NCI-H2171 treated with DMSO at 0.1 percent for 48 hours (cell line): Measurements from ENCODE around the gene NR1I2.

Source experiments
- DNase-seq: peaks from one replicate; lab custom pipeline; 2025; lab: John Stamatoyannopoulos, UW

NR1I2 gene

DNA sequence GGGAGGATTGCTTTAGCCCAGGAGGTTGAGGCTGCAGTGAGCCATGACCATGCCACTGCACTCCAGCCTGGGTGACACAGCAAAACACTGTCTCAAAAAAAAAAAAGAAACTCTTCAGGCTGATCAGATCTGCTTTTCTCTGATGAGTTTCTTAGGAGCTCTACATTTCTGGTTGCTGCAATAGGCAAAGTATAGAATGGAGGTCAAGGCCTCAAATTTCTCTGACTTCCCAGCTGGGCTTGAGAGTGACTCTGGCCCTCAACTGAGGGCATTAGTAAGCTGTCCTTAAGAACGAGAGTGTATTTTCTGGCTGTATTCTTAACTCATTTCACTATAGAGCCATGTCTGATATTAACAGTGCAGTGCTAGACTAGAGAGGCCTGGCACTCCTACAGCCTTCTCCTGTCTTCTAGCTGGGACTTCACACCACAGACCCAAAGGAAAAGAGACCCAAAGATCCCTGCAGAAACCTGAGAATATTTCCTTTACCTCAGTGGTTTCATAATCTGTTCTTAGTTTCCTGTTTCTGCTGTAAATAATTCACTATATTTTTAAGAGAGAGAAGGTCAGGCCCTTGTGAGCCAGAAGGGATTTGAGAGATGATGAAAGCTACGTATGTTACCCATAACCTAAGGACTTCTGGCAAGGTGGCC lies 2.0 kb upstream of the NR1I2 start:
- DNase-seq = no peak

DNA sequence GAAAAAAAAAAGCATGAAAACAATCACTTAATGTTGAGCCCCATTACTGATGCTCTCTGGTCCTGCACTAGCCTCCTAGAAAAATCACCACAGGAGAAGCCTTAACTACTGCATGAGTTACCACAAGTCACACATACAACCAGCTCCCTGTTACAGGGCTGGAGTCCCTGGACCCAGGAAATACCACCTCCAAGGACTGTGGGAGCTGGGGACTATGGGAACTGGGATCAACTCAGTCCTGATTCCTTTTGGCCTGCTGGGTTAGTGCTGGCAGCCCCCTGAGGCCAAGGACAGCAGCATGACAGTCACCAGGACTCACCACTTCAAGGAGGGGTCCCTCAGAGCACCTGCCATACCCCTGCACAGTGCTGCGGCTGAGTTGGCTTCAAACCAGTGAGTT lies 559 bp downstream of the NR1I2 start:
- DNase-seq = no peak

DNA sequence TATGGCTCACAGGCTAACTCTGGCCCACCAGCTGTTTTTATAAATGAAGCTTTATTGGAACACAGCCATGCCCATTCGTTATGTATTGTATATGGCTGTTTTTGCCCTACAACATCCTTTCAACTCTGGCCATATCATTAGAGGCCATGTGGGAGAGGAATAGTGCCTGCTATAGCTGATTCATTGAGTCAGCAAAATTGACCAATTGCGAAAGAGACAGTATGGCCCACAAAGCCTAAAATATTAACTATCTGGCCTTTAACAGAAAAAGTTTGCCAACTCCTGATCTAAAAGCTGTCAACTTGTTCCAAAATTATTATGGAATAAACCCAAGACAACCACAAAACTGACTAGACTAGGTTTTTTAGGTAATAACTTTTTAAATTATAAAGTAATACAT lies 1.4 kb downstream of the NR1I2 start:
- DNase-seq = no peak

DNA sequence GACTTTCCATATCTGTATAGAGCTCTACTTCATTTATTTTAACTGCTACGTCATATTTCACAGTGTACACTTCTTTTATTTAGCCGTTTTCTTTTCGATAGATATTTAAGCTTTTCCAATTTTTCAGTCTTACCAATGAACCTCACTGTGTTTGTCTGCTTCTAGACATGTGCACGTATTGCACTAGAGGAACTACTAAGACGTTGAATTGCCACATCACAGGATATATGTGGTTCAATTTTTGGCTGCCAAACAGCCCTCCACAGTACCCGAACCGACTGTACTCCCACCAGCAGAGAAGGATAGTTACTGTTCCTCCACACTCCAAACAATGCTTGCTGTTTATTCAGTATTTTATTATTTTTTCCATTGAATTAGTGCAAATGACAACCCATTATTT lies 2.0 kb downstream of the NR1I2 start:
- no peak for DNase-seq

DNA sequence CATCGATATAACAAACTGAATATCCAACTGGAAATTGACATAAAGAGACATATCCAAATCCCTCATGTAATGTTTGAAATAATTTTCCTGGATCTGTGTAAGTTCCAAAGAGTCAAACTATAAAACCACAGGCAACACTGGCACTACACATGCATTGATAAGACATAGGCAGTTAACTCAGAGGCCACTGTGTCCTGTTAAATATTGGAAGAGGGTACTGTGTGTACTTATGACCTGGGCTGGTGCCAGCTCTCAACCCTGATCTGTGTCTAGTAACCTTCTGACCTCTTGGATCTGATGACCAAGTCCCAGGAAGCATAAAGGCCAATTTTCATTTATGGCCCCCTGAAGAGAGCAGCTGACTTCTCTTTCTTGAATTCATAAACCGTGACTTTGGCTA lies 4.5 kb downstream of the NR1I2 start:
- DNase-seq = no peak

DNA sequence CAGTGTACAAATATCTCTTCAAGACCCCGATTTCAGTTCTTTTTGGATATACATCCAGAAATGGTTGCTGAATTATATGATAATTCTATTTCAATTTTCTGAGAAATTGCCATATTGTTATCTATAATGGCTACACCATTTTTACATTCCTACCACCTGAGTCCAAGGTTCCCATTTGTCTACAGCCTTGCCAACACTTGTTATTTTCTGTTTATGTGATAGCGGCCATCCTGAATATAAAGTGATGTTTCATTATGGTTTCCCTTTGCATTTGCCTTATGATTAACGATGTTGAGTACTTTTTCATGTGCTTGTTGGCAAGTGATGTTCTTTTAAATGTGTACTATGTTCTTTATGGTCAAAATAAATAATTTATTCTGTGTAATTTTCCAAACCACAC lies 8.5 kb downstream of the NR1I2 start:
- no peak for DNase-seq

DNA sequence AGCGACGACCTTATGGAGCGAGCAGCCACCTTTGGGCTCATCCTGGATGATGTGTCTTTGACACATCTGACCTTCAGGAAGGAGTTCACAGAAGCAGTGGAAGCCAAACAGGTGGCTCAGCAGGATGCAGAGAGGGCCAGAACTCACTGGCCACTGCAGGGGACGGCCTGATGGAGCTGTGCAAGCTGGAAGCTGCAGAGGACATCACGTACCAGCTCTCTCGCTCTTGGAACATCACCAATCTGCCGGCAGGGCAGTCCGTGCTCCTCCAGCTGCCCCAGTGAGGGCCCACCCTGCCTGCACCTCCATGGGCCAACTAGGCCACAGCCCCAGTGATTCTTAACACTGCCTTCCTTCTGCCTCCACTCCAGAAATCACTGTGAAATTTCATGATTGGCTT lies 10.4 kb downstream of the NR1I2 start:
- DNase-seq = no peak

DNA sequence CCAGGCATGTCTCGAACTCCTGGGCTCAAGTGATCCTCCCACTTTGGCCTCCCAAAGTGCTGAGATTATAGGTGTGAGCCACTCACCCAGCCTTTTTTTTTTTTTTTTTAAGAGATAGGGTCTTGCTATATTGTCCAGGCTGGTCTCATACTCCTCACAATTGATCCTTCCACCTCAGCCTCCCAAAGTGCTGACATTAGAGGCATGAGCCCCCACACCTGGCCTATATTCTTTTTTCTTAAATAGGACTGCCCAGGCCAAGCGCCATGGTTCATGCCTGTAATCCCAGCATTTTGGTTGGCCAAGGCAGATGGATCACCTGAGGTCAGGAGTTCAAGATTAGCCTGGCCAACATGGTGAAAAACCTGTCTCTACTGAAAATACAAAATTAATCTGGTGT lies 12.5 kb downstream of the NR1I2 start:
- DNase-seq = no peak

DNA sequence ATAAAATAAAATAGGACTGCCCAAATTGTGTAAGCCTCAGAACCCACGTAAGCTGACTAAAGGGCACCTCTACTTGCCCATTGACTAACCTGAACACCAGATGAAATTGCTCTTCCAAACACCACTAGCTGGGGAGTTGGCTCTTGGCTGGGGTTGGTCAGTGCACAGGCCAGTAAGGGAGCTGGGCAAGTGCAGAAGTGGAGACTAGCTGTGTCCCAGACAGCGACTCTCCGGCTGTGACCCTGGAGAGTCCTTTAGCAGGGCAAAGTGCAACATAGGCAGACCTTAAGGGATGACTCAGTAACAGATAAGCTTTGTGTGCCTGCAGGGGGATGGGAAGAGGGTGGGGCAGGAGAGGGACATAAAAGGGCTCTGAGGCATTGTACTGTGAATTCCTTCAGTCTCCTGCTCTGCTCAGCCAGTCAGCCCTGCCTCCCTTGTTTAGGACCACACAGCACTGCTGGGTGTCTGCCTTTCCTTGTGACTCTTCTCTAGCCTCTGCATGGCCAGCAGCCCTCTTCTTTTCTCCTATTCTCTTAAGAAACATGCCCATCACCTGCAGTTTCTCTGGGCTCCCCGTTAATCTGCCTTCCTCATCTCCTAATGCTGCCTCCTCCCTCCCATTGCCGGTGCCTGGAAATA lies 13.2 kb downstream of the NR1I2 start:
- DNase-seq = no peak

DNA sequence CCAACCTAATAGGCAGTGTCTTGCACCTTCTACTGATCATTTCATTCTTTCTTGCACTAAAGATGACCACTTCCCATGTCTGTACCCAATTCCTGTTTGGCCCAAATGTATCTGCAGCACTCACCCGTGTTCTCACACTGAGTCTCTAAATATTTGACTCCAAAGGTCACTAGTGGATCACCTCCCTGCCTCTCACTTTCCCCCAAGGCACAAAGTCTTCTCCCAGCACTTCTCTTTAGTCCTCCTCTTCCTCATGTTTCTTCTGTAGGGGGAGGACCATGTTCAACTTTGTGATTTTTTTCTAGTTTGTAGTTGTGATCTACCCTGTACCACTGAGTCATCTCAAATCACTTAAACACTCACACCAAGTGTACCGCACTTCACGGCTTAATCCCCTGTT lies 13.9 kb downstream of the NR1I2 start:
- DNase-seq = no peak

DNA sequence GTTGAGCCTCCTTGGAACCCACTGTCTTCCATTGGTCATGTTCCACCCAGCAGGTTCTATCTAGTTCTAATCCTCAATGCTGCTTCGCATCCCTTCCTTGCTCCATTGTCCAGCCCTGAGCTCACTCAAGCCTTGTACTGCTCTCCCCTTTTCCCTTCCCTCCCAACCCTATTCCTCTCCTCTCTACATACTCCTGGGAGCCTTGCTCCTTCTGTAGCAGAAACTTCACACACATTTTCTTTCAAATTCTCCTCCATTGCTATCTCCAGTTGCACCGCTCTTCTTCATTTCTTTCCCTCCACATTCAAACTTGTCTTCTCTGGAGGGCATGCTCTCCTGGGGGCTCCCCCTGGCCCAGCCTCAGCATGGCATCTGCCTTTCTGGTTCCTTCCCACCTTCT lies 14.5 kb downstream of the NR1I2 start:
- no peak for DNase-seq

DNA sequence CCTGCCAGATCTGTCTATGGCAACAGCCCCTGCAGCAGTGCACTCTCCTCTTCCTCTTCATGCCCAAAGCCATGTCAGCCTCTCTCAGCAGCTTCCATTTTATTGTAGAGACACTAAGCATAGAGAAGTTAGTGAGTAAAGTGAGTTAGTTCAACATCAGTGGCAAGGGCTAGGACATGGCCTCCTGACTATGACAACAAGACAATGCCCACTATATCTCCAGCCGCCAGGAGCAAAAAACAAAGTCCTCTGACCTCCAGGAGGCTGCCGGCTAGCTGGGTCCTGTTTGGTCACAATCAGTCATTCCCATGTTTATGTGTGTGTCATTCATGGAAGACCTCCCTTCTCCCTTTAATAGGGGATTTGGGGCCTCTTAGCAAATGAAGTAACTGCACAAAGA lies 14.9 kb downstream of the NR1I2 start:
- DNase-seq = no peak

DNA sequence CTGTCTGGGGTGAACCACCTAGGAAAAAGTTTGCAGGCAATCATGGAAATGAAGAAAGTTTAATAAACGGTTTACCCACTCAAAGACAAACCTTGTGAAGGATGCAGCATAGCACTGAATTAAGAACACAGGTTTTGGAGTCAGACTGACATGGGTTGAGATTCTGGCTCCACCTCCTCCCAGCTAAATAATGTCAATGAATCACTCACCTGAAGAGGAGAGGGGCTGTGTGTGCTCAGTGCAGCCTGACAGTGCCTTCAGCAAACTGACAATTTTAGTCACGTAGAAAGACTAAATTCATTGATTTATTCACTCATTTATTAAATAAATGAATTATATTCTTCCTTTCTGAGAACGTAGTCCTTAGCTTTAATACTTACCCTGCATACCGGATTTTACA lies 18.9 kb downstream of the NR1I2 start:
- DNase-seq = no peak

DNA sequence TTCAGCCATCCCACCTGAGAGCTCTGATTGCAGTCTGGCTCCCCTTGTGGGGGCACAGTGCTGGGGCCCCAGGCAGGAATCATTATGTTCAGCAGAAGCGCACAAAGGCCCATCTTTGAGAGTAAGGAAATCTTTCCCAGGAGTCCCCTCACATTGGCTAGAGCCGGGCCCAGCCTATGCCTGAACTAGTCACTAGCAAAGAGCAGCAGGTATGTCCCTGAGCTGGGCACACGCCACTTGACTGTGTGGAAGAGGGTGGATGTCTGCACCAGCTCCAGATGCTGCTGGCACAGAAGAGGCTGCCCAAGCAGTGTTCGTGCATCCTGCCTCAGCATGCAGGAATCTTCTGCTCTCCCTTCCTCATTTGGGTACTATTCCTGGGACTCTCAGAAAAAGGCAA lies 26.3 kb downstream of the NR1I2 start:
- no peak for DNase-seq

DNA sequence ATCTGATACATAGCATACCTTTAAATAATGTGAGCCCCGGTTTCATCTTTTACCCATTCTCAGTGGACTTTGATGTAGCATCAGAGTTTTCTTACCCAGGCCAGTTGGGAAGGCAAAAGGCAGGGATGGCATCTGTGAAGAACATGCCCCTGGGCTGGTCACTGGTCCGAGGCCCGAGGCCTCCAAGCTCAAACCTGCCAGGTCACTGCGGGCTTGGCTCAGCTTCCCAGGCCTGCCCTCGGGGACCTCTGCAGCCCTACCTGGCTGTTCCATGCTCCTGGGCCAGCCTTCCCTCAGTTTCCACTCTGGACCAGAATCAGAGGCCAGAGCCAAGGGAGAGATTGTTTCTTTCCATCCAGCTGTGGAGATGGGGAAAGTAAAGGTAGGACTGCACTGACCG lies 26.9 kb downstream of the NR1I2 start:
- DNase-seq = no peak

DNA sequence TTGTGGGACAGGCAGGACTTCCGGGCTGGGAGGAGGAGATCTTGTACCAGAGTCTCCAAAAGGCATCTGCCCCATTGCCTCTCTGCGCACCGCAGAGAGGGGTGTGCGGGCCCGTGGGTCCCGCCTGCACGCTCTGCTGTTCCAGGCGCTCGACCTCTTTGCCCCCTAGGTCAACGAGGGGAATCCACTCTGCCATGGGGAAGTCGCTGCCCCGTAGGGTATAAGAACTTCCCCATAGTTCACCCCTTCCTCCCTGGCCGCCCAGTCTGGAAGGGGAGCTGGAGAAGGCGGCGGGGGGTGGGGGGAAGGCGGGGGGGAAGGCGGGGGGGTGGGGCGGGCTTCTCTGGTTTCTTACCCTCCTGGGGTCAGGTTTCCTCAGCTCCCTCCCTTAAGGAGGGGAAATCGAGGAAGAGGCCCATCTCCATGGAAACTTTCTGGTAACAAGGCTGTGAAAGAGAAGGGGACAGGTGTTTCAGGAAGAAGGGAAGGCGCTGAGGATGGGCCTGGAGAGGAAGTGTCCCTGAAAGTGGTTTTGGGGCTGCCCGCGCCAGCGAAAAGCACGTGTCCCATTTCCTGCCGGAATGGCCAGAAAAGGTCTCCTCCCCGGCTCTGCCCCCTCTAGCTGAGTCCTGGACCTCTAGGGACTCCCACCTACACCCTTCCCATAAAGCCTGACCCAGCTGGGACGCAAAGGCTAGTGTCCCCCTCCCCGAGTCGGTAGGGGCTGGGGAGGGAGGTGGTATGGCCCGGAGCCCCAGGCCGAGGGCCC lies 27.5 kb downstream of the NR1I2 start:
- no peak for DNase-seq

DNA sequence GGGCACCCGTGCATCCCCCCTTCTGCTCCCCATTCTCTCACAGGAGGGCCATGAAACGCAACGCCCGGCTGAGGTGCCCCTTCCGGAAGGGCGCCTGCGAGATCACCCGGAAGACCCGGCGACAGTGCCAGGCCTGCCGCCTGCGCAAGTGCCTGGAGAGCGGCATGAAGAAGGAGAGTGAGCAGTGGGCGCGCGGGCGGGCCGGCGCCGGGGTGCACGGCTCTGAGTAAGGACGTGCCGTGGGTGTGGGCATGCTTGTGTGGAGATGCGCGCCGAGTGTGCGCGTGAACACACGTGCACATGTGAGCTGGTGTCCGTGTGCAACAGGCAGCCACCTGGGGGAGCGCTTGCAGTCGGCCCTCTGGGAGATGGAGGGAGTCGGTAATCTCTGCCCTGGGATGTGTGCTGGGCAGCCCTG lies 28.1 kb downstream of the NR1I2 start:
- DNase-seq = peak; percentile 15

DNA sequence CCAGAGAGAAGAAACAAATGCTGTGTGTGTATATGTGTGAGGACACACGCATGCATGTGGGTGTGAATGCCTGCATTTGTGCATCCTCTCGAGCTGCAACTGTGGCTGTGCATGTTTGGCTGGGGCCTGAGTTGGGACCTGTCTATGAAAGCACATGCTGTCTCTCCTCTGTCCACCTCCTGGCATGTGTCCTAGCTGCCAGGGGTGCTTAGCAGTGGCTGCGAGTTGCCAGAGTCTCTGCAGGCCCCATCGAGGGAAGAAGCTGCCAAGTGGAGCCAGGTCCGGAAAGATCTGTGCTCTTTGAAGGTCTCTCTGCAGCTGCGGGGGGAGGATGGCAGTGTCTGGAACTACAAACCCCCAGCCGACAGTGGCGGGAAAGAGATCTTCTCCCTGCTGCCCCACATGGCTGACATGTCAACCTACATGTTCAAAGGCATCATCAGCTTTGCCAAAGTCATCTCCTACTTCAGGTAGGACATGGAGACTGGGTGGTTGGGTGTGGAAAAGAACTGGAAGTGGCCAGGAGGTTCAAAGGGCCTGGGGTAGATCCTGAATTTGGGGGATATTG lies 30.7 kb downstream of the NR1I2 start:
- no peak for DNase-seq

DNA sequence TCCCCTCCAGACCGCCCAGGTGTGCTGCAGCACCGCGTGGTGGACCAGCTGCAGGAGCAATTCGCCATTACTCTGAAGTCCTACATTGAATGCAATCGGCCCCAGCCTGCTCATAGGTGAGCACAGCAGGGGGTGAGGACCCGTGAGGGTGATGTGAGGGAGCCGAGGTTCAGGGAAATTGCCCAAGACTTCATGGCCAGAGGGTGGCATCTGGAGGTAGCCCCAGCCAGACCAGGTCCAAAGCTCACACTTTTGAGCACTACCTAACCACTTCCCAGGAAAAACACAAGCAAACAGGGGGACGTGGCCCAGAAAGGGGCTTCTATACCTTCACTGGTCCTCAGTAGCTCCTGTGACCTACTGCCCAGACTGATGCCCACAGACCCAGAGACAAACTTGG lies 33.8 kb downstream of the NR1I2 start:
- DNase-seq = no peak

DNA sequence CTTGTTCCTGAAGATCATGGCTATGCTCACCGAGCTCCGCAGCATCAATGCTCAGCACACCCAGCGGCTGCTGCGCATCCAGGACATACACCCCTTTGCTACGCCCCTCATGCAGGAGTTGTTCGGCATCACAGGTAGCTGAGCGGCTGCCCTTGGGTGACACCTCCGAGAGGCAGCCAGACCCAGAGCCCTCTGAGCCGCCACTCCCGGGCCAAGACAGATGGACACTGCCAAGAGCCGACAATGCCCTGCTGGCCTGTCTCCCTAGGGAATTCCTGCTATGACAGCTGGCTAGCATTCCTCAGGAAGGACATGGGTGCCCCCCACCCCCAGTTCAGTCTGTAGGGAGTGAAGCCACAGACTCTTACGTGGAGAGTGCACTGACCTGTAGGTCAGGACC lies 35.2 kb downstream of the NR1I2 start:
- no peak for DNase-seq

DNA sequence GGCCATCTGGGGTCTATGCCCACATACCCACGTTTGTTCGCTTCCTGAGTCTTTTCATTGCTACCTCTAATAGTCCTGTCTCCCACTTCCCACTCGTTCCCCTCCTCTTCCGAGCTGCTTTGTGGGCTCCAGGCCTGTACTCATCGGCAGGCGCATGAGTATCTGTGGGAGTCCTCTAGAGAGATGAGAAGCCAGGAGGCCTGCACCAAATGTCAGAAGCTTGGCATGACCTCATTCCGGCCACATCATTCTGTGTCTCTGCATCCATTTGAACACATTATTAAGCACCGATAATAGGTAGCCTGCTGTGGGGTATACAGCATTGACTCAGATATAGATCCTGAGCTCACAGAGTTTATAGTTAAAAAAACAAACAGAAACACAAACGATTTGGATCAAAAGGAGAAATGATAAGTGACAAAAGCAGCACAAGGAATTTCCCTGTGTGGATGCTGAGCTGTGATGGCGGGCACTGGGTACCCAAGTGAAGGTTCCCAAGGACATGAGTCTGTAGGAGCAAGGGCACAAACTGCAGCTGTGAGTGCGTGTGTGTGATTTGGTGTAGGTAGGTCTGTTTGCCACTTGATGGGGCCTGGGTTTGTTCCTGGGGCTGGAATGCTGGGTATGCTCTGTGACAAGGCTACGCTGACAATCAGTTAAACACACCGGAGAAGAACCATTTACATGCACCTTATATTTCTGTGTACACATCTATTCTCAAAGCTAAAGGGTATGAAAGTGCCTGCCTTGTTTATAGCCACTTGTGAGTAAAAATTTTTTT lies 35.9 kb downstream of the NR1I2 start:
- no peak for DNase-seq

DNA sequence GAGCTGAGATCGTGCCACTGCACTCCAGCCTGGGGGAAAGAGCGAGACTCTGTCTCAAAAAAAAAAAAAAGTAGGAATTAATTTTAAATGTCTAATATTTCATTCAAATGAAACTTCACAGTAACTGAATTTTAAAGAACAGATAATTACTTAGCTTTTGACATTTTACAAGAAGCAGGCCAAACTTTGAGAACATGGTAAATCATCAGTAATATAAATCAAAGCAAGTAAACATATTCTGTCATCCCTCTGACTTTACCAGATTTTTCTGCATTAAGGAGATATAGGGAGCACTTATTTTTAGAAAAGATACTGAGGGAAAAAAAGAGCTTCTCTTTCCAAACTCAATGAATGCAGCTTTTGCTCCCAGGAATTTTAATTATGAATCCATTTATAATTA lies 37.0 kb downstream of the NR1I2 start:
- DNase-seq = no peak
